Uterus (tissue), 2 donors: ENCODE data around the gene PAPPA2.

ENCODE experiments used
- CTCF ChIP-seq, 4 experiments: fragments of 200-600 bp in 2 of 4; fragments of 450-650 bp in 2 of 4; sonication (generic) in 2 of 4; IDR thresholded peaks; one replicate each; pipeline ENCODE4 v1.5.1; 2016 to 2019; ENCODE audit warnings: antibody characterized with exemption in 4 of 4, mild to moderate bottlenecking in 2 of 4, moderate library complexity in 1 of 4
- POLR2A ChIP-seq, 2 donors: fragments of 450-650 bp; IDR thresholded peaks; one replicate each; pipeline ENCODE4 v1.6.1; 2016; ENCODE audit warnings: antibody characterized with exemption in 2 of 2, mild to moderate bottlenecking in 1 of 2, moderate library complexity in 1 of 2

DNA sequence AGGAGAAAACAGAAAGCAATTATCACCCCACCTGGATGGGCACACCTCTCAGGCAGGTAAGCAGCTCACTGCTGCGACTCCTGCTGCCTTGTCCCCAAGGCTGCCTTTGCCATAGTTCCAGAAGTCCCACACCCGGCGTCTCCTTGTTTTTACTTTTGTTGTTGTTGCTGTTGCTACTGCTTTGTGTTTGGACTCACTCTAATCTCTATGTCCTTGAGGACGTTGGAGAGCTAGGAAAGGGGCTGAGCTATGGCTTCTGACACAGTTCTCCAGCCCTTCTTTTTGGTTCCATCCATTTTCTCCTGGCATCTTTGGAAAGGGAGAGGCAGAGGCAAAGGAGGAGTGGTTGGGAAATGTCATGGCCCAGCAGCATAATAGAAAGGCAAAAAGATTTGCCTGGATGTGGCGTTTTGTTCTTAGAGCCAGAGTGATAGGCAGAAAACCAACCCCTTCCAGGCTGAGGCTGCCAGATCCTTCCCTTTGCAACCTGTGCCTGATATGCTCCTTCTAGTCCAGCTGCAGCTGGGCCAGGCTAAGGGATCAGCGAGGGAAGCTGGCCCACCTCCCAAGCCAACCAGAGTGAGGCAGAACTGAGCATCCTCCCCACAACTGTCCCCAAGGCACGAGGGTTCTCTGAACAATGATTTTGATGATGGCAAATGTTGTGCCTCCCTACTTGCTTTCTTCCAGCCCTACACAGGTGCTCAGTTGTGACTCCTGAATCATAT lies 430.8 kb downstream of the PAPPA2 start:
- no peak for TF ChIP-seq CTCF (IDR thresholded peaks at IDR 0.05)
- TF ChIP-seq POLR2A (IDR thresholded peaks at IDR 0.05), result no peak
